ENCODE results near the gene AOPEP.

The AOPEP gene

GRCh38 chr9:94983552-94983951 is 257.1 kb downstream of the AOPEP start:
- TF ChIP-seq FOXM1 (IDR thresholded peaks at IDR 0.05; ENCODE audit: borderline replicate concordance, low read depth) (no peak), NFIC (IDR thresholded peaks at IDR 0.05) (no peak), CREB1 (IDR thresholded peaks at IDR 0.05; ENCODE audit: low read depth) (no peak), TAF1 (IDR thresholded peaks at IDR 0.05; ENCODE audit: low read depth) (no peak), TCF12 (IDR thresholded peaks at IDR 0.05; ENCODE audit: low read depth) (no peak), CEBPB (IDR thresholded peaks at IDR 0.05) (no peak), RAD21 (IDR thresholded peaks at IDR 0.05; ENCODE audit: low read depth) (no peak), TEAD4 (IDR thresholded peaks at IDR 0.05) (no peak), ZBTB7A (IDR thresholded peaks at IDR 0.05; ENCODE audit: low read depth) (no peak), USF1 (IDR thresholded peaks at IDR 0.05) (no peak), EGR1 (IDR thresholded peaks at IDR 0.05) (no peak), EP300 (IDR thresholded peaks at IDR 0.05; ENCODE audit: borderline replicate concordance) (no peak), YY1 (IDR thresholded peaks at IDR 0.05; ENCODE audit: low read depth) (no peak), MAX (IDR thresholded peaks at IDR 0.05) (no peak)
- TF ChIP-seq, protein P1, sequence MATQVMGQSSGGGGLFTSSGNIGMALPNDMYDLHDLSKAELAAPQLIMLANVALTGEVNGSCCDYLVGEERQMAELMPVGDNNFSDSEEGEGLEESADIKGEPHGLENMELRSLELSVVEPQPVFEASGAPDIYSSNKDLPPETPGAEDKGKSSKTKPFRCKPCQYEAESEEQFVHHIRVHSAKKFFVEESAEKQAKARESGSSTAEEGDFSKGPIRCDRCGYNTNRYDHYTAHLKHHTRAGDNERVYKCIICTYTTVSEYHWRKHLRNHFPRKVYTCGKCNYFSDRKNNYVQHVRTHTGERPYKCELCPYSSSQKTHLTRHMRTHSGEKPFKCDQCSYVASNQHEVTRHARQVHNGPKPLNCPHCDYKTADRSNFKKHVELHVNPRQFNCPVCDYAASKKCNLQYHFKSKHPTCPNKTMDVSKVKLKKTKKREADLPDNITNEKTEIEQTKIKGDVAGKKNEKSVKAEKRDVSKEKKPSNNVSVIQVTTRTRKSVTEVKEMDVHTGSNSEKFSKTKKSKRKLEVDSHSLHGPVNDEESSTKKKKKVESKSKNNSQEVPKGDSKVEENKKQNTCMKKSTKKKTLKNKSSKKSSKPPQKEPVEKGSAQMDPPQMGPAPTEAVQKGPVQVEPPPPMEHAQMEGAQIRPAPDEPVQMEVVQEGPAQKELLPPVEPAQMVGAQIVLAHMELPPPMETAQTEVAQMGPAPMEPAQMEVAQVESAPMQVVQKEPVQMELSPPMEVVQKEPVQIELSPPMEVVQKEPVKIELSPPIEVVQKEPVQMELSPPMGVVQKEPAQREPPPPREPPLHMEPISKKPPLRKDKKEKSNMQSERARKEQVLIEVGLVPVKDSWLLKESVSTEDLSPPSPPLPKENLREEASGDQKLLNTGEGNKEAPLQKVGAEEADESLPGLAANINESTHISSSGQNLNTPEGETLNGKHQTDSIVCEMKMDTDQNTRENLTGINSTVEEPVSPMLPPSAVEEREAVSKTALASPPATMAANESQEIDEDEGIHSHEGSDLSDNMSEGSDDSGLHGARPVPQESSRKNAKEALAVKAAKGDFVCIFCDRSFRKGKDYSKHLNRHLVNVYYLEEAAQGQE (IDR thresholded peaks at IDR 0.05; ENCODE audit: low read depth) = no peak

- TF ChIP-seq CEBPB (IDR thresholded peaks at IDR 0.05) (no peak), CREB1 (IDR thresholded peaks at IDR 0.05; ENCODE audit: low read depth) (no peak), TAF1 (IDR thresholded peaks at IDR 0.05; ENCODE audit: low read depth) (no peak), EGR1 (IDR thresholded peaks at IDR 0.05) (no peak), MAX (IDR thresholded peaks at IDR 0.05) (no peak), TCF12 (IDR thresholded peaks at IDR 0.05; ENCODE audit: low read depth) (no peak), RAD21 (IDR thresholded peaks at IDR 0.05; ENCODE audit: low read depth) (no peak), NFIC (IDR thresholded peaks at IDR 0.05) (no peak), ZBTB7A (IDR thresholded peaks at IDR 0.05; ENCODE audit: low read depth) (no peak), USF1 (IDR thresholded peaks at IDR 0.05) (no peak), EP300 (IDR thresholded peaks at IDR 0.05; ENCODE audit: borderline replicate concordance) (no peak), FOXM1 (IDR thresholded peaks at IDR 0.05; ENCODE audit: borderline replicate concordance, low read depth) (no peak), YY1 (IDR thresholded peaks at IDR 0.05; ENCODE audit: low read depth) (no peak), TEAD4 (IDR thresholded peaks at IDR 0.05) (no peak)
- TF ChIP-seq, protein P1 (IDR thresholded peaks at IDR 0.05; ENCODE audit: low read depth) = no peak
Observed at GRCh38 chr9:94984891-94985476, 258.5 kb downstream of the AOPEP start.

GRCh38 chr9:94985649-94986048 is 259.1 kb downstream of the AOPEP start:
- no peak for TF ChIP-seq NFIC (IDR thresholded peaks at IDR 0.05)
- no peak for TF ChIP-seq YY1 (IDR thresholded peaks at IDR 0.05; ENCODE audit: low read depth)
- no peak for TF ChIP-seq FOXM1 (IDR thresholded peaks at IDR 0.05; ENCODE audit: borderline replicate concordance, low read depth)
- TF ChIP-seq, protein P1 (IDR thresholded peaks at IDR 0.05; ENCODE audit: low read depth) = no peak
- TF ChIP-seq TEAD4 (IDR thresholded peaks at IDR 0.05) = no peak
- no peak for TF ChIP-seq EP300 (IDR thresholded peaks at IDR 0.05; ENCODE audit: borderline replicate concordance)
- no peak for TF ChIP-seq CREB1 (IDR thresholded peaks at IDR 0.05; ENCODE audit: low read depth)
- TF ChIP-seq CEBPB (IDR thresholded peaks at IDR 0.05) = no peak
- no peak for TF ChIP-seq TAF1 (IDR thresholded peaks at IDR 0.05; ENCODE audit: low read depth)
- TF ChIP-seq RAD21 (IDR thresholded peaks at IDR 0.05; ENCODE audit: low read depth) = no peak
- no peak for TF ChIP-seq EGR1 (IDR thresholded peaks at IDR 0.05)
- TF ChIP-seq TCF12 (IDR thresholded peaks at IDR 0.05; ENCODE audit: low read depth) = no peak
- no peak for TF ChIP-seq USF1 (IDR thresholded peaks at IDR 0.05)
- TF ChIP-seq MAX (IDR thresholded peaks at IDR 0.05) = no peak
- TF ChIP-seq ZBTB7A (IDR thresholded peaks at IDR 0.05; ENCODE audit: low read depth) = no peak
